ENCODE measurements around the gene TPCN2.
"Not testable (repeated sequence)": the region's sequence is repeated elsewhere in the genome, so short reads cannot be mapped to it uniquely, and the experiment has no call there.

TPCN2 gene

GRCh38 chr11:69076977-69077376, 28.2 kb downstream of the TPCN2 start:
- DNase-seq: not testable (repeated sequence)

GRCh38 chr11:69078508-69078907, 29.8 kb downstream of the TPCN2 start:
- no peak for DNase-seq

- no peak for DNase-seq
Observed at GRCh38 chr11:69078930-69079605, 30.3 kb downstream of the TPCN2 start.

- DNase-seq: no peak
Observed at GRCh38 chr11:69079661-69080256, 31.0 kb downstream of the TPCN2 start.

- DNase-seq: peak; percentile 50
Observed at GRCh38 chr11:69080257-69080995, 31.7 kb downstream of the TPCN2 start.

- no peak for DNase-seq
Observed at GRCh38 chr11:69081180-69081579, 32.4 kb downstream of the TPCN2 start.

GRCh38 chr11:69083531-69084247, 35.0 kb downstream of the TPCN2 start:
- no peak for DNase-seq

- no peak for DNase-seq
Observed at GRCh38 chr11:69084371-69084770, 35.6 kb downstream of the TPCN2 start.

GRCh38 chr11:69085490-69086095, 36.9 kb downstream of the TPCN2 start:
- DNase-seq: no peak

- no peak for DNase-seq
Observed at GRCh38 chr11:69086152-69087132, 37.7 kb downstream of the TPCN2 start.

GRCh38 chr11:69087133-69087524, 38.4 kb downstream of the TPCN2 start:
- no peak for DNase-seq

- DNase-seq: no peak
Observed at GRCh38 chr11:69087811-69088210, 39.1 kb downstream of the TPCN2 start.

GRCh38 chr11:69088676-69089146, 40.0 kb downstream of the TPCN2 start:
- DNase-seq: peak; percentile 67

GRCh38 chr11:69089258-69089657, 40.5 kb downstream of the TPCN2 start:
- DNase-seq: no peak

GRCh38 chr11:69091638-69092165, 43.0 kb downstream of the TPCN2 start:
- no peak for DNase-seq

GRCh38 chr11:69092263-69092662, 43.5 kb downstream of the TPCN2 start:
- no peak for DNase-seq

GRCh38 chr11:69093106-69093505, 44.4 kb downstream of the TPCN2 start:
- no peak for DNase-seq

- no peak for DNase-seq
Observed at GRCh38 chr11:69094111-69094914, 45.6 kb downstream of the TPCN2 start.

- DNase-seq: no peak
Observed at GRCh38 chr11:69094915-69095290, 46.2 kb downstream of the TPCN2 start.

GRCh38 chr11:69095300-69095699, 46.6 kb downstream of the TPCN2 start:
- no peak for DNase-seq

Measured in CD4-positive, alpha-beta T cell treated with Interleukin-17A for 4 hours (primary cell).